GM21723 (cell line): ENCODE measurements around the gene TDRD3.
"Not testable (repeated sequence)": the region's sequence is repeated elsewhere in the genome, so short reads cannot be mapped to it uniquely, and the experiment has no call there.

Experiments
- ATAC-seq: cut with Tn5 transposase; IDR thresholded peaks from one replicate; pipeline ENCODE4 v1.9.1; 2021; ENCODE audit warnings: mild to moderate bottlenecking, moderate library complexity; ENCODE audit not compliant: unreplicated experiment

TDRD3 gene

GRCh38 chr13:60398379-60398891 is 1.4 kb downstream of the TDRD3 start:
- ATAC-seq: no peak

GRCh38 chr13:60398907-60399589 is 2.0 kb downstream of the TDRD3 start:
- ATAC-seq: no peak

GRCh38 chr13:60402022-60402421 is 5.0 kb downstream of the TDRD3 start:
- ATAC-seq: no peak

- ATAC-seq: no peak
Observed at GRCh38 chr13:60407095-60407494, 10.1 kb downstream of the TDRD3 start.

- ATAC-seq: not testable (repeated sequence)
Observed at GRCh38 chr13:60407852-60408251, 10.8 kb downstream of the TDRD3 start.

- not testable (repeated sequence) for ATAC-seq
Observed at GRCh38 chr13:60409574-60410292, 12.7 kb downstream of the TDRD3 start.

- no peak for ATAC-seq
Observed at GRCh38 chr13:60410299-60410698, 13.3 kb downstream of the TDRD3 start.

- ATAC-seq: no peak
Observed at GRCh38 chr13:60411464-60411863, 14.4 kb downstream of the TDRD3 start.

GRCh38 chr13:60411983-60412382 is 15.0 kb downstream of the TDRD3 start:
- ATAC-seq: no peak

- no peak for ATAC-seq
Observed at GRCh38 chr13:60412909-60413616, 16.0 kb downstream of the TDRD3 start.

GRCh38 chr13:60414177-60414576 is 17.2 kb downstream of the TDRD3 start:
- no peak for ATAC-seq

GRCh38 chr13:60417734-60418133 is 20.7 kb downstream of the TDRD3 start:
- ATAC-seq: no peak

- no peak for ATAC-seq
Observed at GRCh38 chr13:60418954-60419353, 21.9 kb downstream of the TDRD3 start.

GRCh38 chr13:60425332-60425731 is 28.3 kb downstream of the TDRD3 start:
- ATAC-seq: no peak

- peak; percentile 35 for ATAC-seq
Observed at GRCh38 chr13:60426075-60426474, 29.1 kb downstream of the TDRD3 start.

GRCh38 chr13:60427285-60427684 is 30.3 kb downstream of the TDRD3 start:
- peak; percentile 42 for ATAC-seq

- ATAC-seq: peak; percentile 74
Observed at GRCh38 chr13:60431108-60431700, 34.2 kb downstream of the TDRD3 start.

GRCh38 chr13:60433505-60433904 is 36.5 kb downstream of the TDRD3 start:
- ATAC-seq: no peak

GRCh38 chr13:60435762-60436374 is 38.8 kb downstream of the TDRD3 start:
- ATAC-seq: no peak

- ATAC-seq: no peak
Observed at GRCh38 chr13:60439201-60439600, 42.2 kb downstream of the TDRD3 start.

- no peak for ATAC-seq
Observed at GRCh38 chr13:60441761-60442160, 44.7 kb downstream of the TDRD3 start.
